Stomach smooth muscle (tissue), 2 donors: ENCODE results near the gene R3HDM2.

Source experiments
- H3K27ac ChIP-seq: one replicate; pipeline ENCODE4 v1.7.0; 2013; ENCODE audit warnings: mild to moderate bottlenecking, low read length, inconsistent platforms
- H3K27me3 ChIP-seq, 2 donors: one replicate each; pipeline ENCODE4 v1.7.0; 2013; ENCODE audit warnings: low read length in 2 of 2; ENCODE audit not compliant: insufficient read depth in 2 of 2, control insufficient read depth in 1 of 2
- H3K36me3 ChIP-seq, 2 donors: one replicate each; pipeline ENCODE4 v1.7.0; 2013; ENCODE audit warnings: low read length in 2 of 2; ENCODE audit not compliant: control insufficient read depth in 2 of 2, insufficient read depth in 2 of 2
- H3K4me1 ChIP-seq: one replicate; pipeline ENCODE4 v1.7.0; 2013; ENCODE audit warnings: low read length; ENCODE audit not compliant: control insufficient read depth, insufficient read depth
- H3K4me3 ChIP-seq, 2 donors: one replicate each; pipeline ENCODE4 v1.7.0; 2013; ENCODE audit warnings: low read length in 2 of 2
- H3K9ac ChIP-seq, 2 donors: one replicate each; pipeline ENCODE4 v1.7.0; 2013; ENCODE audit warnings: low read length in 2 of 2, mild to moderate bottlenecking in 1 of 2
- H3K9me3 ChIP-seq, 2 donors: one replicate each; pipeline ENCODE4 v1.7.0; 2013; ENCODE audit warnings: low read length in 2 of 2; ENCODE audit not compliant: control insufficient read depth in 2 of 2
- donor health status: healthy.
- donor health status: Pancreatic carcinoma.

R3HDM2 gene

DNA sequence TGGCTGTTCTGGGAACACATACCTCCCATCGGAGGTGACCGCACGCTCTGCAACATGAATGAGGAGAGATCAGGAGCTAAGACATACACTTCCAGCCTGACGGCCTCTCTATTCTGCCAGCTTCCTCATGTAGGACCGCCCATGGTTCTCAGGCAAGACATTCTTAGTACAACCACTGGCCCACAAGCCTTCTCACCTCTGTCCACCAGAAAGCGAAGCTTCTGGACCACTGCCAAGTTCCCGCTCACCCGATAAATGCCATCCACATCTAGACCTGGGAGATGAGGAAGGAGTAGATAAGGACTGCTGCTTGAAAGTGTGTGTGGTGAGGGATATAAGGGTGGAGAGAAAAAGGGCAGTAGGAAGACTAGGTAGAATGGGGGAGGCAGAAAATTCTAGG lies 43.6 kb upstream of the R3HDM2 start:
- no peak overlapping the region for H3K27ac ChIP-seq
- H3K27me3 ChIP-seq: peaks cover 37 to 48% of the 10 kb centered on the region in 2 donors
- H3K4me1 ChIP-seq: peaks cover 17% of the 10 kb centered on the region
- H3K36me3 ChIP-seq: no peaks in the 10 kb centered on the region
- H3K4me3 ChIP-seq: no peak overlapping the region
- no peak overlapping the region for H3K9ac ChIP-seq
- no peaks in the 10 kb centered on the region for H3K9me3 ChIP-seq

DNA sequence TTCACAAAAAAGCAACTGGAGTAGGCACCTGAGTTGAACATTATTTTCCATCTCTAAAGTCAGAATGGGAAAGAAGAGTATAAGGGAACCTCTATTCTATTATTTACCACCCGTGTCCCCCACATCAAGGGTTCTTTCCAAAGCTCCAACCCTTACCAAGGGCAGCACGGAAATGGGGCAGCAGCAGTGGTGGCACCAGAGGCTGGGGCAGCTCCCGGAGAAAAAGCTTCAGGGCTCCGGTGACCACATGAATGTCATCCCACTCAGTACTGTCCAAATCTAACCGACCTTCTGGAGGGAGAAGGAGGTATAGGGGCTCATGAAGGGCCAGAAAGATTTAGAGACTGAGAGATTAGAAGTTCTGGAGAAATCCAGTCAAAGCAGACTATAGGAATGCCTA lies 43.0 kb upstream of the R3HDM2 start:
- peaks cover 17% of the 10 kb centered on the region for H3K4me1 ChIP-seq
- H3K9me3 ChIP-seq: no peaks in the 10 kb centered on the region
- H3K4me3 ChIP-seq: no peak overlapping the region
- H3K27ac ChIP-seq: no peak overlapping the region
- no peak overlapping the region for H3K9ac ChIP-seq
- no peaks in the 10 kb centered on the region for H3K36me3 ChIP-seq
- peaks cover 37 to 46% of the 10 kb centered on the region in 2 donors for H3K27me3 ChIP-seq

DNA sequence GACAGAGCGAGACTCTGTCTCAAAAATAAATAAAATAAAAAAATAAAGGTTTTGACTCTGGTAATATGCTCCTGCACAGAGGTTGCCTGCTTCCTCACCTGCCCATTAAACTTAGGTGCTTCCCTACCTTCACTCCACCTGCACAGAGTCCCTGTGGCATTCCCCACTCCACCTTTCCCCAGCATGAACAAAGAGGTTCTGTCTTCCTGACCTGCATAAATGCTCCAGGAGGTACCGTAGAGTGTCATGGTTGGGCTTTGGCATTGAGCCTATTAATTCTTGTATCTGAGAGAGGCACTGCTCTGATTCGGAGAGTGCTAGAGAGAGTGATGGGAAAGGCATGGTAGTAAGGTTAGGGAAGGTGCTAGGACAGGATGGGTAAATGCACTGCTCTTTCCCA lies 42.5 kb upstream of the R3HDM2 start:
- Histone ChIP-seq H3K9ac (no peak overlapping the region), H3K4me1 (peaks cover 17% of the 10 kb centered on the region), H3K27ac (no peak overlapping the region), H3K4me3 (no peak overlapping the region), H3K36me3 (no peaks in the 10 kb centered on the region), H3K9me3 (no peaks in the 10 kb centered on the region), H3K27me3 (peaks cover 37 to 43% of the 10 kb centered on the region in 2 donors)

DNA sequence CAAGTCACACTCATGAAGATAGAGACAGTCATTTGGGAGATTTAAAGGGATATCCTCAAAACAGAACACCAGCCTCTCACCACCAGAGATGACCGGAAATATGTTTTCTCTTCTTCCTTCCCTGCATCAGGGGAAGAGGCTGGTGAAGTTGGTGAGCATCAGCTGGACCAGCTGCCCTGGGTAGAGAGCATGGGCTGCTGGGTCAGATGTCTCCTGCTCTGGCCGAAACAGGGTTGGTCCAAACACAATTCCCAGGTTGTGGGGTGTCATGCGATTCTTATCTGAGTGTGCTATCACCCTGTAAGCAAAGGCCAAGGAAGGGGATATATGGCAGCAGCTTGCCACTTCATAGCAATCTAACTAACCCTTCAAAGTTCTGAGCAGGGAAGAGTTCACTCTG lies 41.5 kb upstream of the R3HDM2 start:
- no peak overlapping the region for H3K27ac ChIP-seq
- no peaks in the 10 kb centered on the region for H3K9me3 ChIP-seq
- no peak overlapping the region for H3K4me3 ChIP-seq
- H3K27me3 ChIP-seq: peaks cover 37 to 43% of the 10 kb centered on the region in 2 donors
- peaks cover 17% of the 10 kb centered on the region for H3K4me1 ChIP-seq
- H3K9ac ChIP-seq: no peak overlapping the region
- H3K36me3 ChIP-seq: no peaks in the 10 kb centered on the region

DNA sequence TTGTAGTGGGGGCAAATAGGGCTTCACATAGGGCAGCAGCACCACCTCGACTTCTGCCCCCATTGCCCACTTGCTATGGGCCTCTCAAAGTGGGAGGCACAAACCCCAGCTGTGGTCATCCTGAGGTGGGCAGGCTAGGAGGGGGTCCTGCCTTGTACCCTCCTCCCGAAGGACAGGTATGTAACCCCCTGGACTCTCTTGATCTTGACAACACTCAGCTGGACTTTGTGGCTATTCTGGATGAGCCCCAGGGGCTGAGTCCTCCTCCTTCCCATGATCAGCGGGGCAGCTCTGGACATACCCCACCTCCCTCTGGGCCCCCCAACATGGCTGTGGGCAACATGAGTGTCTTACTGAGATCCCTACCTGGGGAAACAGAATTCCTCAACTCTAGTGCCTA lies 40.8 kb upstream of the R3HDM2 start:
- Histone ChIP-seq H3K36me3 (no peaks in the 10 kb centered on the region), H3K4me3 (no peak overlapping the region), H3K9ac (no peak overlapping the region), H3K27ac (no peak overlapping the region), H3K4me1 (peaks cover 17% of the 10 kb centered on the region), H3K9me3 (no peaks in the 10 kb centered on the region), H3K27me3 (peaks cover 31 to 36% of the 10 kb centered on the region in 2 donors)

DNA sequence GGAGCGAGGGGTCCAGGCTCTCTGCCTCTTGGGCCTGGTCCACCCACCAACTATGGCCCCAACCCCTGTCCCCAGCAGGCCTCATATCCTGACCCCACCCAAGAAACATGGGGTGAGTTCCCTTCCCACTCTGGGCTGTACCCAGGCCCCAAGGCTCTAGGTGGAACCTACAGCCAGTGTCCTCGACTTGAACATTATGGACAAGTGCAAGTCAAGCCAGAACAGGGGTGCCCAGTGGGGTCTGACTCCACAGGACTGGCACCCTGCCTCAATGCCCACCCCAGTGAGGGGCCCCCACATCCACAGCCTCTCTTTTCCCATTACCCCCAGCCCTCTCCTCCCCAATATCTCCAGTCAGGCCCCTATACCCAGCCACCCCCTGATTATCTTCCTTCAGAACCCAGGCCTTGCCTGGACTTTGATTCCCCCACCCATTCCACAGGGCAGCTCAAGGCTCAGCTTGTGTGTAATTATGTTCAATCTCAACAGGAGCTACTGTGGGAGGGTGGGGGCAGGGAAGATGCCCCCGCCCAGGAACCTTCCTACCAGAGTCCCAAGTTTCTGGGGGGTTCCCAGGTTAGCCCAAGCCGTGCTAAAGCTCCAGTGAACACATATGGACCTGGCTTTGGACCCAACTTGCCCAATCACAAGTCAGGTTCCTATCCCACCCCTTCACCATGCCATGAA lies 40.3 kb upstream of the R3HDM2 start:
- peaks cover 26 to 31% of the 10 kb centered on the region in 2 donors for H3K27me3 ChIP-seq
- H3K9me3 ChIP-seq: no peaks in the 10 kb centered on the region
- H3K4me1 ChIP-seq: peaks cover 15% of the 10 kb centered on the region
- H3K9ac ChIP-seq: no peak overlapping the region
- no peak overlapping the region for H3K27ac ChIP-seq
- no peak overlapping the region for H3K4me3 ChIP-seq
- no peaks in the 10 kb centered on the region for H3K36me3 ChIP-seq

DNA sequence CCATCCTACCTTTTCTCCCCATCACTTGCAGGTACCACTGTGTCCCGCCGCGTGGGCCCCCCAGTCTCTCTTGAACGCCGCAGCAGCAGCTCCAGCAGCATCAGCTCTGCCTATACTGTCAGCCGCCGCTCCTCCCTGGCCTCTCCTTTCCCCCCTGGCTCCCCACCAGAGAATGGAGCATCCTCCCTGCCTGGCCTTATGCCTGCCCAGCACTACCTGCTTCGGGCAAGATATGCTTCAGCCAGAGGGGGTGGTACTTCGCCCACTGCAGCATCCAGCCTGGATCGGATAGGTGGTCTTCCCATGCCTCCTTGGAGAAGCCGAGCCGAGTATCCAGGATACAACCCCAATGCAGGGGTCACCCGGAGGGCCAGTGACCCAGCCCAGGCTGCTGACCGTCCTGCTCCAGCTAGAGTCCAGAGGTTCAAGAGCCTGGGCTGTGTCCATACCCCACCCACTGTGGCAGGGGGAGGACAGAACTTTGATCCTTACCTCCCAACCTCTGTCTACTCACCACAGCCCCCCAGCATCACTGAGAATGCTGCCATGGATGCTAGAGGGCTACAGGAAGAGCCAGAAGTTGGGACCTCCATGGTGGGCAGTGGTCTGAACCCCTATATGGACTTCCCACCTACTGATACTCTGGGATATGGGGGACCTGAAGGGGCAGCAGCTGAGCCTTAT lies 39.6 kb upstream of the R3HDM2 start:
- Histone ChIP-seq H3K36me3 (no peaks in the 10 kb centered on the region), H3K4me3 (no peak overlapping the region), H3K27me3 (peaks cover 22 to 24% of the 10 kb centered on the region in 2 donors), H3K4me1 (peaks cover 8% of the 10 kb centered on the region), H3K27ac (no peak overlapping the region), H3K9ac (no peak overlapping the region), H3K9me3 (no peaks in the 10 kb centered on the region)

DNA sequence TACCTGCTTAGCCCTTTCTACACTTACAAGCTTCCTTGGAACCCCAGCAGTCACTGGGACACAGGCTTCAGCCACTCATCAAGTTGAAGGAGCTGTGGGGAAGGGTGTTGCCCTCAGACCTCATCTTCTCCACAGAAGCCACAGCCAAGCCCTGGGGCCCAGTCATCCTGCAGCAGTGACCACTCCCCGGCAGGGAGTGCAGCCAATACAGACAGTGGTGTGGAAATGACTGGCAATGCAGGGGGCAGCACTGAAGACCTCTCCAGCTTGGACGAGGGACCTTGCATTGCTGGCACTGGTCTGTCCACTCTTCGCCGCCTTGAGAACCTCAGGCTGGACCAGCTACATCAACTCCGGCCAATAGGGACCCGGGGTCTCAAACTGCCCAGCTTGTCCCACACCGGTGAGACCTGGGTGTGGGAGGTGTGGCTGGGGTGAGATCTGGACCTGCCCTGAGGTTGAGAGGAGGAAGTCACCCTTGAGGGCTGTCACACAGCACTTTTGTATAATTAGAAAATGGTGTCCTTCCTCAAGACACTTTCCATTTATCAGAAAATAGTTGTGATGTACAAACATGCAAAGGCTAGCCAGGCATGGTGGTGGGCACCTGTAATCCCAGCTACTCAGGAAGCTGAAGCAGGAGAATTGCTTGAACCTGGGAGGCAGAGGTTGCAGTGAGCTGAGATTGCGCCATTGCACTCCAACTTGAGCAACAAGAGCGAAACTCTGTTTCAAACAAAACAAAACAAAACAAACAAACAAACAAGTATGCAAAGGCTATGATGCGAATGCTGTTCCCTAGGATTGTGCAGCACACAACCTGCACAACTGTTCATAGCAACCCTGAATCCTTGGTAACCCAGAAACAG lies 38.7 kb upstream of the R3HDM2 start:
- Histone ChIP-seq H3K4me3 (no peak overlapping the region), H3K27me3 (peaks cover 13 to 15% of the 10 kb centered on the region in 2 donors), H3K36me3 (no peaks in the 10 kb centered on the region), H3K9ac (no peak overlapping the region), H3K9me3 (no peaks in the 10 kb centered on the region), H3K27ac (no peak overlapping the region), H3K4me1 (no peaks in the 10 kb centered on the region)

DNA sequence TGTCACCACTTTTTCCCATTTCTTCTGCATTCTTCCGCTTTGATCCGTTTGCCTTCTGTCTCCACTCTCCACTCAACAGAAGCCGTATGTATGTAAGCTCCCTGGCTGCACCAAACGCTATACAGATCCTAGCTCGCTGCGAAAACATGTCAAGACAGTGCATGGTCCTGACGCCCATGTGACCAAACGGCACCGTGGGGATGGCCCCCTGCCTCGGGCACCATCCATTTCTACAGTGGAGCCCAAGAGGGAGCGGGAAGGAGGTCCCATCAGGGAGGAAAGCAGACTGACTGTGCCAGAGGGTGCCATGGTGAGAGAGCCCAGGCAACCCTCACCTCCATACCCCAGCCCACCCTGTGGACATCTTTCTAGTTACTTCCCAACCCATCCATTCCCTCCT lies 37.1 kb upstream of the R3HDM2 start:
- Histone ChIP-seq H3K27me3 (peaks cover 5 to 10% of the 10 kb centered on the region in 2 donors), H3K9me3 (no peaks in the 10 kb centered on the region), H3K27ac (no peak overlapping the region), H3K4me1 (peaks cover 1% of the 10 kb centered on the region), H3K36me3 (no peaks in the 10 kb centered on the region), H3K9ac (no peak overlapping the region), H3K4me3 (no peak overlapping the region)

DNA sequence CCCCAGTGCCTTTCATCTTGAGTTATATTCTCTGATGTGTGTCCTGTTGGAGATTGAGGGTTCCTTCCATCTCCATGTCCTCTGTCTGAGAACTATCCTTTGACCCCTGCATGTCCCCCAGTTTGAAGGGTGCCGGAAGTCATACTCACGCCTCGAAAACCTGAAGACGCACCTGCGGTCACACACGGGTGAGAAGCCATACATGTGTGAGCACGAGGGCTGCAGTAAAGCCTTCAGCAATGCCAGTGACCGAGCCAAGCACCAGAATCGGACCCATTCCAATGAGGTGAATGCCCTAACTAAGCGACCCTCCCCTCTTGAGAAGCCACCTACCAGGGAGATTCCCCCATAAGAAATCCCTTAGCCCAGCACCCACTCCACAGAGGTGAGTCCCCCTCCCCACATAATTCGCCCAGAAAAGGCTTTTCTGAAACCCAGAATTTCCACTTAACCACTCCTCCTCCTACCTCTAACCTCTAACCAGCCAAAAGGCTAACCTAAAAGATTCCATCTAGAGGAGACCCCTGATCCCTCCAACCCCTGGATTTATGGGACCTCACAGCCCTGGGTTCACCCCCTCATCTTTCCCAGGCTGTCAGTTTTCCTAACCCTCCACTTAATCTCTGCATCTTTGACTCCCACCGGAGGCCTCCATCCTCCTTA lies 36.5 kb upstream of the R3HDM2 start:
- H3K4me3 ChIP-seq: no peak overlapping the region
- peaks cover 7% of the 10 kb centered on the region for H3K4me1 ChIP-seq
- H3K36me3 ChIP-seq: no peaks in the 10 kb centered on the region
- no peak overlapping the region for H3K27ac ChIP-seq
- H3K27me3 ChIP-seq: peaks cover 4 to 5% of the 10 kb centered on the region in 2 donors
- no peaks in the 10 kb centered on the region for H3K9me3 ChIP-seq
- no peak overlapping the region for H3K9ac ChIP-seq
